ENCODE results near the gene PRSS21.

The PRSS21 gene

GRCh38 chr16:2845116-2845515 lies 28.1 kb downstream of the PRSS21 start:
- no peak for DNase-seq (ENCODE audit: extremely low spot score)
- ChIA-PET CTCF (interaction anchor here (1.0 to 1.4 kb wide), 4 partner anchors 23 to 92 kb away, joined by 3 to 5 read pairs (median 4); no protein-coding TSS in a partner anchor), POLR2A (no interaction called here)
- no peak for TF ChIP-seq CTCF (IDR thresholded peaks at IDR 0.05; ENCODE audit: control extremely low read depth, extremely low read depth, low read depth, missing control alignments)

GRCh38 chr16:2846511-2847310 lies 29.7 kb downstream of the PRSS21 start:
- ChIA-PET CTCF (no interaction called here), POLR2A (no interaction called here)
- no peak for TF ChIP-seq CTCF (IDR thresholded peaks at IDR 0.05; ENCODE audit: control extremely low read depth, extremely low read depth, low read depth, missing control alignments)
- DNase-seq (ENCODE audit: extremely low spot score): no peak

GRCh38 chr16:2848933-2849725 lies 32.1 kb downstream of the PRSS21 start:
- ChIA-PET CTCF (interaction anchor here (1.2 to 3.9 kb wide), 2 partner anchors 9 to 10 kb away, joined by 3 to 14 read pairs; partner anchors contain the start of gene PRSS22), POLR2A (no interaction called here)
- DNase-seq (ENCODE audit: extremely low spot score): no peak
- TF ChIP-seq CTCF (IDR thresholded peaks at IDR 0.05; ENCODE audit: control extremely low read depth, extremely low read depth, low read depth, missing control alignments): no peak

- ChIA-PET CTCF (interaction anchor here (1.1 kb wide), 1 partner anchor 13 kb away, joined by 4 read pairs; no protein-coding TSS in a partner anchor), POLR2A (no interaction called here)
- TF ChIP-seq CTCF (IDR thresholded peaks at IDR 0.05; ENCODE audit: control extremely low read depth, extremely low read depth, low read depth, missing control alignments): no peak
- DNase-seq (ENCODE audit: extremely low spot score): no peak
Observed at GRCh38 chr16:2852003-2852730, 35.1 kb downstream of the PRSS21 start.

- DNase-seq (ENCODE audit: extremely low spot score): no peak
- POLR2A ChIA-PET: interaction anchor here (0.6 kb wide), 1 partner anchor 73 kb away, joined by 6 read pairs; no protein-coding TSS in a partner anchor
- TF ChIP-seq CTCF (IDR thresholded peaks at IDR 0.05; ENCODE audit: control extremely low read depth, extremely low read depth, low read depth, missing control alignments): no peak
- CTCF ChIA-PET: interaction anchor here (0.8 to 2.9 kb wide), 5 partner anchors 14 to 74 kb away, joined by 3 to 11 read pairs (median 4); no protein-coding TSS in a partner anchor
Observed at GRCh38 chr16:2852731-2853507, 35.9 kb downstream of the PRSS21 start.

Data from GM10248 (cell line).